Esophagus squamous epithelium (tissue), 4 donors: ENCODE measurements around the gene CARM1.

ENCODE experiments used
- POLR2A ChIP-seq, 4 donors: fragments of 450-650 bp; IDR thresholded peaks; one replicate each; pipeline ENCODE4 v1.6.1; 2017; ENCODE audit warnings: antibody characterized with exemption in 4 of 4, mild to moderate bottlenecking in 4 of 4, moderate library complexity in 3 of 4
- TF ChIP-seq, protein P1 (sequence below), 6 experiments: fragments of 450-650 bp in 4 of 6; fragments of 200-600 bp in 2 of 6; sonication (generic) in 2 of 6; IDR thresholded peaks; one replicate each; pipeline ENCODE4 v1.5.1; 2016 to 2019; ENCODE audit warnings: antibody characterized with exemption in 6 of 6, mild to moderate bottlenecking in 4 of 6, moderate library complexity in 4 of 6

DNA sequence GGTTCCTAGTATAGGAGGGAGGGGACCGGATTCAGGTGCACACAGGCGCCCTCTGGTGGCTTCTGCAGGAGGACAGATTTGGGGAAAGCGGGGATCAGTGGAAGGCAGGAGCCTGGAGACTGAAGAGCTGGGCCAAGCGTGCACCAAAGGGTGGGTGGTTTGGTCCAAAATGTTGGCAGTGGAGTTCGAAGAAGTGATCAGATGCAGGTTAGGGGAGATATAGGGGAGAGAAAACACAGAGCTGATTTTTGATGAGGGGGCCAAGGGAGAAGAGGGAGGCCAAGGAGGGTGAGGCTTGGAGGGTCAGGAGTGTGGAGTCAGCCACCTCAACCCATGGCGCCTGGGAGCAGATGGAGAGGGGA, 6.8 kb upstream of the CARM1 start:
- TF ChIP-seq, protein P1, sequence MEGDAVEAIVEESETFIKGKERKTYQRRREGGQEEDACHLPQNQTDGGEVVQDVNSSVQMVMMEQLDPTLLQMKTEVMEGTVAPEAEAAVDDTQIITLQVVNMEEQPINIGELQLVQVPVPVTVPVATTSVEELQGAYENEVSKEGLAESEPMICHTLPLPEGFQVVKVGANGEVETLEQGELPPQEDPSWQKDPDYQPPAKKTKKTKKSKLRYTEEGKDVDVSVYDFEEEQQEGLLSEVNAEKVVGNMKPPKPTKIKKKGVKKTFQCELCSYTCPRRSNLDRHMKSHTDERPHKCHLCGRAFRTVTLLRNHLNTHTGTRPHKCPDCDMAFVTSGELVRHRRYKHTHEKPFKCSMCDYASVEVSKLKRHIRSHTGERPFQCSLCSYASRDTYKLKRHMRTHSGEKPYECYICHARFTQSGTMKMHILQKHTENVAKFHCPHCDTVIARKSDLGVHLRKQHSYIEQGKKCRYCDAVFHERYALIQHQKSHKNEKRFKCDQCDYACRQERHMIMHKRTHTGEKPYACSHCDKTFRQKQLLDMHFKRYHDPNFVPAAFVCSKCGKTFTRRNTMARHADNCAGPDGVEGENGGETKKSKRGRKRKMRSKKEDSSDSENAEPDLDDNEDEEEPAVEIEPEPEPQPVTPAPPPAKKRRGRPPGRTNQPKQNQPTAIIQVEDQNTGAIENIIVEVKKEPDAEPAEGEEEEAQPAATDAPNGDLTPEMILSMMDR (IDR thresholded peaks at IDR 0.05) = peak; percentile 78 to 90 (median 86)
- TF ChIP-seq POLR2A (IDR thresholded peaks at IDR 0.05) = no peak
